HepG2 (cell line): ENCODE measurements around the gene CDNF. TPM values are rescaled to one million over a fixed set of nuclear protein-coding genes. Genes with fewer than 3 reads are reported as not detected.

ENCODE experiments used
- ATF7-NPFF ChIP-seq: sonication (generic); formaldehyde crosslinking; IDR thresholded peaks from 2 replicates; pipeline ENCODE4 v1.8.1; 2023; ENCODE audit warnings: mild to moderate bottlenecking, low read depth, missing genetic modification reagents, moderate library complexity
- DNMT1 ChIP-seq: sonication (generic); formaldehyde crosslinking; IDR thresholded peaks from 2 replicates; pipeline ENCODE4 v1.5.1; 2020; ENCODE audit warnings: mild to moderate bottlenecking, missing genetic modification reagents
- HBP1 ChIP-seq: IDR thresholded peaks from 2 replicates; pipeline ENCODE4 v1.6.1; 2016; ENCODE audit warnings: low read depth, control low read depth
- HNRNPLL ChIP-seq: fragments of 200-400 bp; formaldehyde crosslinking; IDR thresholded peaks from 2 replicates; pipeline ENCODE4 v1.6.1; 2017; ENCODE audit warnings: mild to moderate bottlenecking, low read depth, low read length; ENCODE audit not compliant: poor library complexity, severe bottlenecking
- HOXA7 ChIP-seq: sonication (generic); formaldehyde crosslinking; IDR thresholded peaks from 2 replicates; pipeline ENCODE4 v1.8.1; 2022; ENCODE audit warnings: mild to moderate bottlenecking, missing genetic modification reagents, moderate library complexity
- IKZF1 ChIP-seq: fragments of 450-650 bp; IDR thresholded peaks from 2 replicates; pipeline ENCODE4 v1.7.1; 2016
- IRF2 ChIP-seq: IDR thresholded peaks from 2 replicates; pipeline ENCODE4 v1.6.1; 2018; ENCODE audit warnings: missing genetic modification reagents, missing compliant biosample characterization
- MAFK ChIP-seq, 2 experiments: IDR thresholded peaks in 1 of 2; conservative IDR thresholded peaks in 1 of 2; 2 replicates each; pipeline ENCODE4 v1.6.1; 2011; ENCODE audit warnings: improper control_type of control experiment in 2 of 2, low read length in 2 of 2
- NCOA2 ChIP-seq: sonication (generic); formaldehyde crosslinking; IDR thresholded peaks from 2 replicates; pipeline ENCODE4 v1.8.0; 2022; ENCODE audit warnings: inconsistent platforms
- NR3C1 ChIP-seq: sonication (generic); formaldehyde crosslinking; IDR thresholded peaks from 2 replicates; pipeline ENCODE4 v1.4.0; 2020; ENCODE audit warnings: missing genetic modification reagents
- REPIN1 ChIP-seq: sonication (generic); formaldehyde crosslinking; IDR thresholded peaks from 2 replicates; pipeline ENCODE4 v1.8.0; 2022; ENCODE audit warnings: missing genetic modification reagents, low read depth, mild to moderate bottlenecking, borderline replicate concordance
- TCF7L2 ChIP-seq: IDR thresholded peaks from 2 replicates; pipeline ENCODE4 v1.6.1; 2011; ENCODE audit warnings: mild to moderate bottlenecking, low read depth, low read length, moderate library complexity
- ZBTB7B ChIP-seq: sonication (generic); formaldehyde crosslinking; IDR thresholded peaks from 2 replicates; pipeline ENCODE4 v1.4.0; 2020; ENCODE audit warnings: missing genetic modification reagents
- ZKSCAN5 ChIP-seq: sonication (generic); formaldehyde crosslinking; IDR thresholded peaks from 2 replicates; pipeline ENCODE4 v1.5.1; 2020; ENCODE audit warnings: mild to moderate bottlenecking, missing genetic modification reagents
- ZNF407 ChIP-seq: sonication (generic); formaldehyde crosslinking; IDR thresholded peaks from one replicate; pipeline ENCODE4 v1.5.1; 2020; ENCODE audit warnings: mild to moderate bottlenecking, missing genetic modification reagents; ENCODE audit errors: not compliant biosample characterization
- ZNF441 ChIP-seq: sonication (generic); formaldehyde crosslinking; IDR thresholded peaks from 2 replicates; pipeline ENCODE4 v1.7.0; 2021; ENCODE audit warnings: missing genetic modification reagents, borderline replicate concordance
- ZNF552 ChIP-seq: sonication (generic); formaldehyde crosslinking; IDR thresholded peaks from 2 replicates; pipeline ENCODE4 v1.9.0; 2022; ENCODE audit warnings: missing genetic modification reagents, mild to moderate bottlenecking, borderline replicate concordance
- ZNF564 ChIP-seq: sonication (generic); formaldehyde crosslinking; IDR thresholded peaks from 2 replicates; pipeline ENCODE4 v1.8.1; 2023; ENCODE audit warnings: mild to moderate bottlenecking, missing genetic modification reagents
- ZNF766 ChIP-seq: sonication (generic); formaldehyde crosslinking; IDR thresholded peaks from 2 replicates; pipeline ENCODE4 v1.5.0; 2020; ENCODE audit warnings: missing genetic modification reagents, borderline replicate concordance
- ZNF780A ChIP-seq: sonication (generic); formaldehyde crosslinking; IDR thresholded peaks from 2 replicates; pipeline ENCODE4 v1.8.0; 2022; ENCODE audit warnings: mild to moderate bottlenecking, missing genetic modification reagents, moderate library complexity
- polyA plus RNA-seq, 8 experiments: library from polyadenylated mRNA; depleted of rRNA in 3 of 8; stranded (reverse) in 7 of 8; unstranded in 1 of 8; fragments of >200 nt; fragmentation: Illumina TruSeq in 4 of 8; extraction: Trizol in 4 of 8; gene quantifications; 2 replicates each; pipeline versions ENCODE4 v1.2.1 to v1.2.3, GENCODE V29; 2011 to 2016; ENCODE audit warnings: low read depth in 4 of 8, missing spikeins in 1 of 8, mixed read lengths in 1 of 8; ENCODE audit not compliant: insufficient read depth in 1 of 8
- total RNA-seq, 5 experiments: library from RNA; depleted of rRNA; stranded (reverse); fragments of >200 nt; fragmentation: Illumina TruSeq; extraction: Trizol; gene quantifications; 2 replicates each; pipeline ENCODE4 v1.2.3, GENCODE V29; 2016; ENCODE audit warnings: low read depth in 1 of 5

CDNF gene
- total and polyA plus RNA-seq, 2 of the 13 experiments (the other 11 are each of a cell fraction or from before 2014, with no cell fraction given) = 0.29 to 0.33 TPM

GRCh38 chr10:14837757-14838581 is at the start of gene CDNF, which contains the start of the genes HSPA14 and MSANTD7 (continued):
- TF ChIP-seq ZKSCAN5 (CRISPR knock-in tag) (no peak), ZNF441 (peak; percentile 87; the same call in 1 of the 2 replicates), ZNF564 (no peak), IRF2 (CRISPR knock-in tag) (peak; percentile 60; the same call in 1 of the 2 replicates), ZNF407 (CRISPR knock-in tag) (no peak), REPIN1 (peak; percentile 63; the same call in 1 of the 2 replicates), TCF7L2 (no peak), HBP1 (CRISPR knock-in tag) (peak; percentile 4; the same call in 1 of the 2 replicates), MAFK (conservative IDR thresholded peaks at IDR 0.05 in 1 of 2, IDR thresholded peaks at IDR 0.05 in 1 of 2; ENCODE audit: low read length in 2 of 2) (no peak), HNRNPLL (peak; percentile 87), DNMT1 (CRISPR knock-in tag) (0 out of 2 replicates have a peak, but pooled peaks have one; percentile 34), ZNF780A (CRISPR knock-in tag) (peak; percentile 77; the same call in 1 of the 2 replicates), NCOA2 (CRISPR knock-in tag) (peak; percentile 27; the same call in 1 of the 2 replicates), ZBTB7B (peak; percentile 63), IKZF1 (no peak), NR3C1 (no peak), ZNF552 (peak; percentile 78; the same call in 1 of the 2 replicates), ATF7-NPFF (CRISPR knock-in tag) (peak; percentile 49; the same call in 1 of the 2 replicates), ZNF766 (CRISPR knock-in tag) (peak; percentile 18; the same call in 1 of the 2 replicates), HOXA7 (CRISPR knock-in tag) (no peak)
